Endometrial microvascular endothelial cells (primary cell): ENCODE results near the gene LRTM1. TPM values are rescaled to one million over a fixed set of nuclear protein-coding genes. Genes with fewer than 3 reads are reported as not detected.

Source experiments
- in situ Hi-C: cut with HindIII; loops from 2 replicates; pipeline ENCODE4 v1.10.0; 2017; ENCODE audit warnings: low sequenced_read_pairs, low pct_unique_long_range_greater_than_20kb; ENCODE audit errors: inconsistent ontology term
- total RNA-seq: library from RNA; depleted of rRNA; stranded (reverse); fragments of >200 nt; gene quantifications from one replicate; pipeline ENCODE4 v1.2.3, GENCODE V29; 2015; ENCODE audit errors: inconsistent ontology term

Gene LRTM1
- not detected for total RNA-seq

DNA sequence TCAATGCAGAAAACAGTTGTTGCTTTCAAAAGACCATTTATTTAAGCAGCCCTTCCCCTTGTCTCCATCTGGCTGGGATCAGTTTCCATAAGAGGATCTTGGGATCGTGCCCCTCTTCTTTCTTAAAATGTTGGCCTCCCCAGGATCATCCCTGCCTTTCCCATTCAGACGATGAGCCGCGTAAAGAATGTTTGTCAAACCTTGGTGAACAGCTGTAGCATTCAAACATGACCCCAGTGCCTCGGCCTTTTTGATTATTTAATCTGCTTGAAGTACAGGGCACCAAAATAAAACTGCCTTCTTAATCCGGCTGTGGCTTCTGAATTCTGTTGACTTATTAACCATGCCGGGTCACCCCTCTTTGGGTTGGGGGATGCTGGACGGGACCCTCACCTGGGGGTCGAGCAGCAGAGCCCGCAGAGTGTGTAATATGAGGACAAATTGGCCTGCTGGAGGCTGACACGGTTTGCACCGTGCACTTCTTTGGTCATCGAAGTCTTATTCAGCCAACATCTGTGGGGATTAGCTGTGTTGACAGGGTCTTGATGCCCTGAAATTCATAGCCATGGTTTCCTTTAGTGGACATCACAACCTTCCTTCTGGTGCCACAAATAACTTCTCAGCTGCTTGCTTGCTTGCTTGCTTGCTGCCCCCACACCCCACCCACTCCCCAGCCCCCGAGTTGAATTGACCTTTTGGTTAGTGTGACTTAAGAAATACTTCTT is at the start of gene LRTM1:
TSS of gene LRTM1 (minus strand) at position 14 of the 725 bp plus-strand sequence. CDS start 148 bp downstream, outside the sequence.
- in situ Hi-C loops = no loop called here

- in situ Hi-C loops = no loop called here
Observed at GRCh38 chr3:54977439-54977838, 49.6 kb upstream of the LRTM1 start.

DNA sequence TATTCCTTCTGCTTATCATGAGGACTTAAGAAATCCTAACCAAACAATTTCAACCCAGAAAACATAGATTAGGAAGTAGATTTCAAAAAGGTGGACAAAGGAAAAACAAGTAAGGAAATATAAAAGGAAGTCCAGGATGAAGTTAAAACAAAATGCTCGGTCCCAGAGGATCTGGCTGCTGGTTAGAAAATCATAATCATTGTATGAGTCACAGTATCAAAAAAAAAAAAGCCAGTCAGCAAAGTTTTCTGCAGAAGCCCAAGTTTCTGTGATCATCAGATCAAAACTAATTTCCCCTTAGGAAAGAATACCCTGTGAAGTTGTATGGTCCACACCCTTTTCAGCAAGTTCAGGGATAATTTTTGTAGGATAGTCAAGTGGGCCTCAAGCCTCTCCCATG is 43.0 kb upstream of the LRTM1 start:
- in situ Hi-C loops = no loop called here

GRCh38 chr3:54969652-54970051 is 41.8 kb upstream of the LRTM1 start:
- in situ Hi-C loops = no loop called here

GRCh38 chr3:54968546-54969172 is 40.8 kb upstream of the LRTM1 start:
- in situ Hi-C loops = no loop called here

GRCh38 chr3:54967731-54968161 is 39.9 kb upstream of the LRTM1 start:
- in situ Hi-C loops = no loop called here

- in situ Hi-C loops = no loop called here
Observed at GRCh38 chr3:54966979-54967378, 39.1 kb upstream of the LRTM1 start.

DNA sequence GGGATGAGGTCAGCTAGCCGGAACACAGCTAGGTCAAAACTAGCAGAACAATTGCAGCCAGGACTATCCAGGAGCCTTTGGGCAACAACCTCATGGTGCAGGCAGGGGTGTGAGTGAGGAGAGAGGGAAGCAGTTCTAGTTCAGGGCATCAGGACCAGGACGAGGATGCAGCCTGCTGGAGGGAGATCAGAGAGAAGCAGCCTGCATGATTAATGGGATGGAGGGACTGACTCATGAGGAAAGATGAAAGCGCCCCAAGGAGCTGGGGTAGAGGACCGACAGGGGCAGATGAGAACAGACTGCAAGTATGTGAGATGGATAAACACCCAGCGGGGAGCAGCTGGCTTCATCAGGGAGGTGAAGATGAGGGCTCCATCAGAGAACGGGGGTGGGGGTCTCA is 37.9 kb upstream of the LRTM1 start:
- in situ Hi-C loops = no loop called here

DNA sequence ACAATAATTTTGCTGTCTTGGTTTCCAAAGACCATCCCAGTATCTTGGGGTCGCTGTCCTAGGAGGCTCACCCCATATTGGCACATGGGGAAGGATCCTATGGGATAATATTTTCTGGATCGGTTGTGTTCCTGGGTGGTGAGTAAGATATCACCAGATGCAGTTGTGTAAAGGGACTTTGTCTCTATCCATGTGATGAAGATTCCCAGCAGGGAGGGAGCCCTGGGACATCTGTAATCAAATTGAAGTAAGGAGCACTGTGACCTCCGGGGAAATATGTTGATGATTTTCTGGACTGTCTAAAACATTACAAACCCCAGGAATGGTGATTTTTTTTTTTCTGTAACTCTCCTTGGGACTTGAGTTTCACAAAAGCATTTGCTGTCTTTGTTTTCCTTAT is 36.2 kb upstream of the LRTM1 start:
- in situ Hi-C loops = no loop called here

DNA sequence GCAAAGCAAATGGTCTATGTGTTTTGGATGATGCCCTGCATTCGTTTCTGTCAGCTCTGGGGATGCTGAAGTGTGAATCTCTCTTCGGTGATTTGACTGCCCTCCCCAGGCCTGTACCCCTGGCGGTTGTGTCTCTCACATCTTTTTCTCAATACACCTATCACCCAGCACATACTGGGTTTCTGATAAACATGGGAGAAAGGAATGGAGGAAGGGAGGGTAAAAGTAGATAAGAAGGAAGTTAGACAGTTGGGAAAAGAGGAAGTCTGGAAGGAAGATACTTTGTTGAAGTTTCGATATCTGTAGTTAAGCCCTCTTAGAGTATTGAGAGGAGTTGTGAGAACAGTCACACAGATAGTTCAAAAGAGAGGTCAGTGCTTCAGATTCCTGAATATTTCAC is 35.8 kb upstream of the LRTM1 start:
- in situ Hi-C loops = no loop called here

- in situ Hi-C loops = no loop called here
Observed at GRCh38 chr3:54962200-54962599, 34.3 kb upstream of the LRTM1 start.

- in situ Hi-C loops = no loop called here
Observed at GRCh38 chr3:54960701-54961100, 32.8 kb upstream of the LRTM1 start.

- in situ Hi-C loops = no loop called here
Observed at GRCh38 chr3:54960082-54960481, 32.2 kb upstream of the LRTM1 start.

GRCh38 chr3:54957711-54958110 is 29.9 kb upstream of the LRTM1 start:
- in situ Hi-C loops = no loop called here

DNA sequence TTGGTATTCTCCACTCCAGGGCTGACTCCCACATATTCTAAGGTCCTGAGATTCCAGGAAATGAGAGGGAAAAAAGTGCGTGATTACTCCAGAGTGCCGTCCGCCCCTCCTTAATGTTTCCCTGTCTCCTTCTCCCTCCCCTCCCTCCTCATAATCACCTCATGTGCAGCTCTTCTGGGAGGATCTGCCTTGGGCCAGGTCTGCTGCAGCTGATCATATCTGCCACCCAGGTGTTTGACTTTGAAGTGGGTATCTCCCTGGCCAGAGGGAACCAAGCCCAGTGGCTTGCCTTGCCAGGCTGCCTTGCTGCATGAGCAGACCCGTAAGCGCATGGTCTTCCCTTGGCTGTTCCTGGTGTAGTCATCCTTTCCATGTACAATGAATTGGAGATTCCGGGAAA is 28.1 kb upstream of the LRTM1 start:
- in situ Hi-C loops = no loop called here

DNA sequence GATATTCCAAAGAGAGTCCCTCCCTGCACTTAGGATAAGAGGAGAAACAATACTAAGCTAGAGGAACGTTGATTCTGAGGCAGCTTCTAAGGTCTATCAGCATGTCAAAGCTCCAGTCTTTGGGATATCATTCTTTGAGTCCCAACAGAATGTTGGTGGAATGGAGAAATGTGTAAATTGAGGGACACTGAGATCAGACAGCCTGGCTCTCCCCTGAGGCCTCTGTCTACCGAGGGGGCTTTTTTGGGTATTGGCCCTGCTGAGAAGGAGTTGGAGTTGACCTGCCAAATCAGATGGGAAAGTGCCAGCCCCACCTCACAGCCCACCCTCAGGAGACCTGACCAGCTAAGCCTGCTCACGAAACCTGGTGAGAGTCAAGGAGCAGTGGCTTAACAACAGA is 27.6 kb upstream of the LRTM1 start:
- in situ Hi-C loops = no loop called here

GRCh38 chr3:54954521-54954920 is 26.7 kb upstream of the LRTM1 start:
- in situ Hi-C loops = no loop called here

GRCh38 chr3:54954022-54954421 is 26.2 kb upstream of the LRTM1 start:
- in situ Hi-C loops = no loop called here

DNA sequence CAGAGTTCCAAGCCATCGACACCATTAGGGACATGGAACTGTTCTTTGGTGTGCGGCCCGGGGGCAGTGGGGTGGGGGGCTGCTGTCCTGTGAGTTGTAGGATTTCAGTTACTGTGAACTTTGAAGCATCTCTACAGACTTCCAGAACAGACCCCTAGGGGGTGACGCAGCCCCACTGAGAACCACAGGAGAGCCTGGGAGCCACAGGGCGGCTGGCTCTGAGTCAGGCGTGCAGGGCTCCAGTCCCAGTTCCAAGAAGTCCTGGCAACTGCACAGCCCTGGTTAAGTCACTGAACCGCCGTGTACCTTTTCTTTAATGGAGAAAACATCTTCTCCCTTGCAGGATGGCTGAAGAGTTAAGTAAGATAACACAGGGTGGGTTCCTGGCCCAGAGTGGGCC is 23.5 kb upstream of the LRTM1 start:
- in situ Hi-C loops = no loop called here

- in situ Hi-C loops = no loop called here
Observed at GRCh38 chr3:54950391-54951003, 22.6 kb upstream of the LRTM1 start.
